HL-60/S4 (cell line): ENCODE data around the gene CD46.
"Not testable (repeated sequence)": the region's sequence is repeated elsewhere in the genome, so short reads cannot be mapped to it uniquely, and the experiment has no call there.

ENCODE experiments used
- in situ Hi-C: fragments of 300-500 bp; cut with MboI; formaldehyde crosslinking; loops from 2 replicates; pipeline ENCODE4 v1.14.3; 2022; ENCODE audit warnings: low sequenced_read_pairs

The CD46 gene

GRCh38 chr1:207750631-207751305 lies 1.1 kb upstream of the CD46 start:
- in situ Hi-C loops, result no loop called here

GRCh38 chr1:207751463-207751789 lies 428 bp upstream of the CD46 start:
- in situ Hi-C loops, result not testable (repeated sequence)

- in situ Hi-C loops, result no loop called here
Measured at GRCh38 chr1:207752456-207752998, 673 bp downstream of the CD46 start.

- in situ Hi-C loops, result no loop called here
Measured at GRCh38 chr1:207753611-207754010, 1.8 kb downstream of the CD46 start.

- in situ Hi-C loops, result no loop called here
Measured at GRCh38 chr1:207754011-207754410, 2.2 kb downstream of the CD46 start.

GRCh38 chr1:207754974-207755700 lies 3.3 kb downstream of the CD46 start:
- in situ Hi-C loops, result no loop called here

GRCh38 chr1:207755846-207756693 lies 4.2 kb downstream of the CD46 start:
- in situ Hi-C loops, result no loop called here

GRCh38 chr1:207762622-207763021 lies 10.8 kb downstream of the CD46 start:
- in situ Hi-C loops, result no loop called here

- in situ Hi-C loops, result no loop called here
Measured at GRCh38 chr1:207763091-207763490, 11.2 kb downstream of the CD46 start.

- in situ Hi-C loops, result no loop called here
Measured at GRCh38 chr1:207763972-207764371, 12.1 kb downstream of the CD46 start.

- in situ Hi-C loops, result no loop called here
Measured at GRCh38 chr1:207766569-207766968, 14.7 kb downstream of the CD46 start.

- in situ Hi-C loops, result not testable (repeated sequence)
Measured at GRCh38 chr1:207770514-207770913, 18.7 kb downstream of the CD46 start.

GRCh38 chr1:207776045-207776444 lies 24.2 kb downstream of the CD46 start:
- in situ Hi-C loops, result not testable (repeated sequence)

- in situ Hi-C loops, result not testable (repeated sequence)
Measured at GRCh38 chr1:207777412-207777811, 25.6 kb downstream of the CD46 start.

GRCh38 chr1:207779008-207779407 lies 27.2 kb downstream of the CD46 start:
- in situ Hi-C loops, result no loop called here

- in situ Hi-C loops, result no loop called here
Measured at GRCh38 chr1:207781312-207781711, 29.5 kb downstream of the CD46 start.

GRCh38 chr1:207787776-207788175 lies 35.9 kb downstream of the CD46 start:
- in situ Hi-C loops, result no loop called here

- in situ Hi-C loops, result no loop called here
Measured at GRCh38 chr1:207789386-207789785, 37.5 kb downstream of the CD46 start.

GRCh38 chr1:207789792-207790787 lies 38.2 kb downstream of the CD46 start:
- in situ Hi-C loops, result no loop called here

- in situ Hi-C loops, result no loop called here
Measured at GRCh38 chr1:207791290-207791689, 39.4 kb downstream of the CD46 start.
